Large intestine (tissue), 3 donors: ENCODE data around the gene ATP5F1D. TPM values are rescaled to one million over a fixed set of nuclear protein-coding genes. Genes with fewer than 3 reads are reported as not detected.

Source experiments
- DNase-seq, 2 donors: peaks; one replicate each; pipeline versions ENCODE4 v3.0.0 to v3.0.0-alpha.2; 2013
- H3K27ac ChIP-seq: one replicate; pipeline ENCODE4 v1.5.1; 2013; ENCODE audit warnings: low read length
- H3K27me3 ChIP-seq: 2 replicates; pipeline ENCODE4 v1.6.1; 2013; ENCODE audit warnings: low read length; ENCODE audit not compliant: control insufficient read depth, insufficient read depth
- H3K36me3 ChIP-seq: 2 replicates; pipeline ENCODE4 v1.6.1; 2013; ENCODE audit warnings: low read length; ENCODE audit not compliant: control insufficient read depth, insufficient read depth
- H3K4me1 ChIP-seq: one replicate; pipeline ENCODE4 v1.6.1; 2013; ENCODE audit warnings: low read length; ENCODE audit not compliant: control insufficient read depth, insufficient read depth
- H3K4me3 ChIP-seq: one replicate; pipeline ENCODE4 v1.5.1; 2013; ENCODE audit warnings: low read length
- H3K9me3 ChIP-seq: one replicate; pipeline ENCODE4 v1.6.1; 2013; ENCODE audit warnings: mild to moderate bottlenecking, low read depth, low read length, moderate library complexity; ENCODE audit not compliant: control insufficient read depth
- WGBS: methylation state at CpG from one replicate; pipeline ENCODE4 v1.1.5; 2013; ENCODE audit warnings: low lambda C conversion rate; ENCODE audit not compliant: insufficient coverage; 5-methylcytosine and 5-hydroxymethylcytosine counted together
- polyA plus RNA-seq: library from polyadenylated mRNA; unstranded; fragments of 120-200 nt; gene quantifications from one replicate; pipeline ENCODE4 v1.2.1, GENCODE V29; 2013

The ATP5F1D gene
- polyA plus RNA-seq, 1 donor = 136 TPM

GRCh38 chr19:1285737-1286360 is 44.3 kb downstream of the ATP5F1D start, which contains the start of gene EFNA2:
Gene EFNA2, plus strand, starts transcription at chr19:1285873. Its CDS starts 296 bp downstream, at chr19:1286169.
- H3K9me3 ChIP-seq = peaks cover 6% of the 10 kb centered on the region
- peaks cover 10% of the 10 kb centered on the region for H3K27me3 ChIP-seq
- DNase-seq = peak in 1 of 2 donors; percentile 70
- H3K4me1 ChIP-seq = peaks cover 43% of the 10 kb centered on the region
- no CpG with 5 or more reads among the region's 113 CpGs for WGBS
- peak within 1 kb of the TSS; percentile 67 for H3K4me3 ChIP-seq
- no peaks in the 10 kb centered on the region for H3K36me3 ChIP-seq
- H3K27ac ChIP-seq = peak within 1 kb of the TSS; percentile 77

GRCh38 chr19:1286487-1287353 is 45.2 kb downstream of the ATP5F1D start:
- no peak for DNase-seq
- Histone ChIP-seq H3K9me3 (peaks cover 6% of the 10 kb centered on the region), H3K4me3 (peak overlapping the region; percentile 67), H3K36me3 (no peaks in the 10 kb centered on the region), H3K27me3 (peaks cover 10% of the 10 kb centered on the region), H3K4me1 (peaks cover 51% of the 10 kb centered on the region), H3K27ac (peak overlapping the region; percentile 77)
- no CpG with 5 or more reads among the region's 38 CpGs for WGBS

- WGBS = no CpG with 5 or more reads among the region's 55 CpGs
- Histone ChIP-seq H3K9me3 (peaks cover 6% of the 10 kb centered on the region), H3K27ac (peak overlapping the region; percentile 42), H3K36me3 (no peaks in the 10 kb centered on the region), H3K4me3 (peak overlapping the region; percentile 67), H3K27me3 (peaks cover 10% of the 10 kb centered on the region), H3K4me1 (peaks cover 58% of the 10 kb centered on the region)
- no peak for DNase-seq
These were observed 46.0 kb downstream of the ATP5F1D start for GRCh38 chr19:1287354-1288225.

- Histone ChIP-seq H3K4me3 (peak overlapping the region; percentile 67), H3K27ac (peak overlapping the region; percentile 42), H3K4me1 (peaks cover 58% of the 10 kb centered on the region), H3K36me3 (no peaks in the 10 kb centered on the region), H3K9me3 (peaks cover 6% of the 10 kb centered on the region), H3K27me3 (peaks cover 10% of the 10 kb centered on the region)
- WGBS = no CpG with 5 or more reads among the region's 18 CpGs
- DNase-seq = no peak
These were observed 46.7 kb downstream of the ATP5F1D start for GRCh38 chr19:1288226-1288612.

GRCh38 chr19:1288833-1289685 is 47.5 kb downstream of the ATP5F1D start:
- Histone ChIP-seq H3K4me1 (peaks cover 53% of the 10 kb centered on the region), H3K36me3 (no peaks in the 10 kb centered on the region), H3K27me3 (peaks cover 10% of the 10 kb centered on the region), H3K4me3 (no peak overlapping the region), H3K9me3 (no peaks in the 10 kb centered on the region), H3K27ac (no peak overlapping the region)
- DNase-seq = no peak
- WGBS = no CpG with 5 or more reads among the region's 41 CpGs

DNA sequence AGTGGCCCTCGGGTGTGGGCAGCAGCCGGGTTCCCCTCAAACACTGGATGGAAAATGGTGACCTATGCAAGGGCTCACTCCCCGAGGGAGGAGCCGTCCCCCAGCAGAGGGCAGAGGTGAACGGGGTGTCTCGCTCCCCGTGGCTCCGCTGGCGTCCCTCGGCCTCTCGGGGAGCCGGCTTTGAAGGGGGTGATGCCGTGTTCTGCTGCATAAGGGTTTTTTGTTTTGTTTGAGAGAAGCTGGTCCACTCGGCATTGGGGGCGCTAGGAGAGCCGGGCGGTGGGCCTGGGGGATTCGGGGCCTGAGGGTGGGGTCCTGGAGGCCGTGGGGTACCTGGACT is 48.1 kb downstream of the ATP5F1D start:
- no peak for DNase-seq

DNA sequence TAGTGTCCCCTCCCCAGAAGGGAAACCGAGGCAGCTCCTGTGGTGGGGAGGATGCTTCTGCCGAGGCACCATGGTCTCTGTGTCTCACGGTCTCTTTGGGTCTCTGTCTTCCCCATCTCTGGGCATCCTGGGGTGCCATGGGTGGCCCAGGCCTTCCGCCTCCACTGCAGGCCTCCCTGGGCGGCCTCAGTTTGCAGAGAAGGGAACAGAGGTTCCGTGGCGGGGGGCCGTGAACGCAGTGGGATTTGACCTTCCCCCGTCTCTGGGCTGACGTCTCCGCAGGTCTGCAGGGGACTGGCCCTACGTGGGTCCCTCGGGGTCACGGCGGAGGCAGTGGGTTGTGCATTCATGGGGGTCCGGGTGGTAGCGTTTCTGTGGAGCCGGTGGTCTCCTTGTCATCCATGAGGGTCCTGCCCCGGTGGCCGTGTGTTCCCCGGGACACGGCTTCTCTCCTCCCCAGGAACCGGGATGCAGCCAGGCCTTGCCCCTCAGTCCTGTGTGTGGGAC is 48.7 kb downstream of the ATP5F1D start:
- Histone ChIP-seq H3K9me3 (no peaks in the 10 kb centered on the region), H3K36me3 (no peaks in the 10 kb centered on the region), H3K27me3 (peaks cover 9% of the 10 kb centered on the region), H3K4me1 (peaks cover 49% of the 10 kb centered on the region), H3K27ac (peak overlapping the region; percentile 91), H3K4me3 (peak overlapping the region; percentile 25)
- WGBS = no CpG with 5 or more reads among the region's 24 CpGs
- DNase-seq = no peak

More for the DNA sequence above, 48.1 kb downstream of the ATP5F1D start:
- Histone ChIP-seq H3K27me3 (peaks cover 10% of the 10 kb centered on the region), H3K27ac (no peak overlapping the region), H3K9me3 (no peaks in the 10 kb centered on the region), H3K4me3 (no peak overlapping the region), H3K36me3 (no peaks in the 10 kb centered on the region), H3K4me1 (peaks cover 50% of the 10 kb centered on the region)
- no CpG with 5 or more reads among the region's 19 CpGs for WGBS

- H3K4me3 ChIP-seq = peak overlapping the region; percentile 25
- peak; percentile 91 to 95 for DNase-seq
- H3K9me3 ChIP-seq = no peaks in the 10 kb centered on the region
- H3K4me1 ChIP-seq = peaks cover 47% of the 10 kb centered on the region
- peak overlapping the region; percentile 91 for H3K27ac ChIP-seq
- 33% methylated on average over 3 of the region's 40 CpGs for WGBS
- H3K36me3 ChIP-seq = no peaks in the 10 kb centered on the region
- peaks cover 8% of the 10 kb centered on the region for H3K27me3 ChIP-seq
These were observed 49.4 kb downstream of the ATP5F1D start for GRCh38 chr19:1290703-1291651.
